Adrenal gland (tissue), 5 donors: Measurements from ENCODE around the gene FNDC1.

Experiments
- CTCF ChIP-seq, 6 experiments: fragments of 450-650 bp in 4 of 6; fragments of 200-600 bp in 2 of 6; sonication (generic) in 1 of 6; IDR thresholded peaks; 1 replicate in 5 of 6; 2 replicates in 1 of 6; pipeline versions ENCODE4 v1.5.1 to v1.8.0; 2016 to 2021; ENCODE audit warnings: antibody characterized with exemption in 6 of 6, mild to moderate bottlenecking in 2 of 6, moderate library complexity in 1 of 6
- POLR2A ChIP-seq, 2 donors: fragments of 450-650 bp; IDR thresholded peaks; one replicate each; pipeline ENCODE4 v1.6.1; 2017; ENCODE audit warnings: antibody characterized with exemption in 2 of 2, mild to moderate bottlenecking in 2 of 2, moderate library complexity in 1 of 2
- donor health status: DM: no; HTN: no; CAD: no.

DNA sequence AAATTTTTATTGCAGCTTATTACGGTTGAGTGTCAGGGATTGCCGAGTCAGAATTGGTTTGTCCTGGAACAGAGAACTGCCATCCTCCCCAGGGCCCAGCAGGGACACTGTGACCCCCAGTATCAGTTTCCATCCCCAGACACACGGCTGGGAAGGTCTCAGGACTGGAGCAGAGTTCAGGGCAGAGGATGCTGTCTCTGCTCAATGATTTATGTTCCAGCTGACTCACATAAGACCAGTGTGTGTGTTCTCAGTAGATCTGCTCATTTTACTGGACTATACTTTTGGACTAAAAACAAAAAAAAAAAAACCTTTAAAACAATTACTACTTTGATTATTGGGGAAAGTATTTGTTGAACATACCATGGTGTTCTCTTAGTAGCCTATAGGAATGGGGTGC, 44.2 kb downstream of the FNDC1 start:
- TF ChIP-seq CTCF (IDR thresholded peaks at IDR 0.05) (no peak), POLR2A (IDR thresholded peaks at IDR 0.05) (no peak)
